Measurements from ENCODE around the gene CSNK1D. TPM values are rescaled to one million over a fixed set of nuclear protein-coding genes. Genes with fewer than 3 reads are reported as not detected.

CSNK1D gene
- total RNA-seq, 1 donor from 2014 or later, result 118 TPM

DNA sequence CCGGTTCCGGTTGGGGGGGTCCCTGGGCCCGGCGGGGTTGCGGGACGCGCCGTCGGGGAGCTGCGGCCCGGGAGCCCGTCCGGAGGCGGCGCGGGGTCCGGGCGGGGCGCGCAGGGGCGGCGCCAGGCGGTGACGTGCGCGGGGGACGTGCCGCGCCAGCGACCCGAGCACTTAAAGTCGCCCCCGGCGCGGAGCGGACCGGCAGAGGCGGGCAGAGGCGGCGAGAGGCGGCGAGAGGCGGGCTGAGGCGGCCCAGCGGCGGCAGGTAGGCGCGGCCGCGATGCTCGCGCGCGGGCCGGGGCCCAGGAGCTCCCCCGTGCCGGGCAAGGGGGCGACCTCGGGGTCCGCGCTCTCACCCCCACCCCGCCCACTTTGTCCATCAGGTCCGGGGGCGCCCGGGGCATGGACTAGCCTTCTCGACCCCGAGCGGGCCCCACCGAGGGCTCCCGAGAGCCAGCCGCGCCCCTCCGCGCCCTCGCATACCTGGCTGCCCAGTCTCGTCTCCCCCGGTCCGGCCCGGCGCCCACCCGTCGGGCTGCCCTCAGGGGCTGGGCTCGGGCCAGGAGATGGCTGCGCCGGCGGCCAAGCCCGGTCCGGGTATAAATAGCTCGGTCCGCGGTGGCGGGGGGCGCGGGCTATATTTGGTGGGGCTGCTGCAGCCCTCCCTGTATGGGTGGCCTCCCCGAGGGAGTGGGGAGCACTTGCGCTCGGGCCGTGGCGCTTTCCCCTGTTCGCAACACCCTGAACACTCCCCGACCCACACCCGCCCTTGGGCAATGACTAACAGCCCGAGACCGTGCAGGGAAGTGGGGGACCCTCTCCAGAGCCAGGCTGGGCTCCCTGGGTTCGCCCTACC, 44.4 kb downstream of the CSNK1D start, which contains the start of gene SLC16A3:
TSS of gene SLC16A3 (plus strand) at position 201 of the 856 bp plus-strand sequence. CDS start 6,967 bp downstream, outside the sequence.
- Mint-ChIP-seq H3K36me3 (ENCODE audit: unreplicated experiment) (no peaks in the 10 kb centered on the region), H3K4me3 (ENCODE audit: unreplicated experiment) (peak within 1 kb of the TSS; percentile 55), H3K27me3 (ENCODE audit: unreplicated experiment) (no peaks in the 10 kb centered on the region), H3K9me3 (ENCODE audit: unreplicated experiment) (no peaks in the 10 kb centered on the region), H3K27ac (ENCODE audit: unreplicated experiment) (peak within 1 kb of the TSS; percentile 69), H3K4me1 (ENCODE audit: unreplicated experiment) (peaks cover 11% of the 10 kb centered on the region)
- no peak for TF ChIP-seq CTCF (IDR thresholded peaks at IDR 0.05)
- DNase-seq (ENCODE audit: extremely low spot score, unreplicated experiment), result no peak

GRCh38 chr17:82228278-82228841, 45.1 kb downstream of the CSNK1D start:
- TF ChIP-seq CTCF (IDR thresholded peaks at IDR 0.05), result no peak
- Mint-ChIP-seq H3K36me3 (ENCODE audit: unreplicated experiment) (no peaks in the 10 kb centered on the region), H3K27me3 (ENCODE audit: unreplicated experiment) (no peaks in the 10 kb centered on the region), H3K27ac (ENCODE audit: unreplicated experiment) (no peak overlapping the region), H3K4me3 (ENCODE audit: unreplicated experiment) (peak overlapping the region; percentile 35), H3K9me3 (ENCODE audit: unreplicated experiment) (no peaks in the 10 kb centered on the region), H3K4me1 (ENCODE audit: unreplicated experiment) (peaks cover 9% of the 10 kb centered on the region)
- no peak for DNase-seq (ENCODE audit: extremely low spot score, unreplicated experiment)

- no peak for DNase-seq (ENCODE audit: extremely low spot score, unreplicated experiment)
- Mint-ChIP-seq H3K9me3 (ENCODE audit: unreplicated experiment) (no peaks in the 10 kb centered on the region), H3K4me1 (ENCODE audit: unreplicated experiment) (peaks cover 6% of the 10 kb centered on the region), H3K4me3 (ENCODE audit: unreplicated experiment) (peak overlapping the region; percentile 50), H3K27me3 (ENCODE audit: unreplicated experiment) (no peaks in the 10 kb centered on the region), H3K36me3 (ENCODE audit: unreplicated experiment) (no peaks in the 10 kb centered on the region), H3K27ac (ENCODE audit: unreplicated experiment) (peak overlapping the region; percentile 56)
- no peak for TF ChIP-seq CTCF (IDR thresholded peaks at IDR 0.05)
These were observed 45.7 kb downstream of the CSNK1D start for GRCh38 chr17:82227629-82228277.

GRCh38 chr17:82226809-82227628, 46.5 kb downstream of the CSNK1D start:
- H3K27ac Mint-ChIP-seq (ENCODE audit: unreplicated experiment), result no peak overlapping the region
- no peak for TF ChIP-seq CTCF (IDR thresholded peaks at IDR 0.05)
- DNase-seq (ENCODE audit: extremely low spot score, unreplicated experiment), result no peak
- no peaks in the 10 kb centered on the region for H3K9me3 Mint-ChIP-seq (ENCODE audit: unreplicated experiment)
- no peak overlapping the region for H3K4me3 Mint-ChIP-seq (ENCODE audit: unreplicated experiment)
- H3K36me3 Mint-ChIP-seq (ENCODE audit: unreplicated experiment), result no peaks in the 10 kb centered on the region
- H3K27me3 Mint-ChIP-seq (ENCODE audit: unreplicated experiment), result no peaks in the 10 kb centered on the region
- H3K4me1 Mint-ChIP-seq (ENCODE audit: unreplicated experiment), result peaks cover 4% of the 10 kb centered on the region
